AG04450 (cell line): ENCODE results near the gene DUS4L. TPM values are rescaled to one million over a fixed set of nuclear protein-coding genes. Genes with fewer than 3 reads are reported as not detected.

Source experiments
- CTCF ChIA-PET: fragments of 300-600, 350-600 bp; formaldehyde crosslinking; extraction: SDS; loops from one replicate; lab custom pipeline; 2022; ENCODE audit warnings: antibody characterized with exemption, inconsistent platforms; lab: Charles Lee
- POLR2A ChIA-PET: fragments of 350-600 bp; formaldehyde crosslinking; extraction: SDS; loops from one replicate; lab custom pipeline; 2021; ENCODE audit warnings: antibody characterized with exemption, inconsistent platforms; lab: Yijun Ruan, JAX
- DNase-seq: peaks from one replicate; pipeline ENCODE4 v3.0.0-alpha.2; 2011; ENCODE audit warnings: low read depth, low spot score
- H3K27ac ChIP-seq: one replicate; pipeline ENCODE4 v1.5.1; 2012; ENCODE audit warnings: low read depth, low read length, control low read depth
- H3K27me3 ChIP-seq: one replicate; pipeline ENCODE4 v1.6.0; 2012; ENCODE audit warnings: low read length; ENCODE audit not compliant: control insufficient read depth, insufficient read depth
- H3K4me3 ChIP-seq: 2 replicates; pipeline ENCODE4 v1.5.1; 2011; ENCODE audit warnings: mild to moderate bottlenecking, low read depth, low read length, control low read depth
- H3K9me3 ChIP-seq: 2 replicates; pipeline ENCODE4 v1.5.1; 2012; ENCODE audit warnings: low read length; ENCODE audit not compliant: control insufficient read depth, insufficient read depth
- polyA plus RNA-seq: library from polyadenylated mRNA; depleted of rRNA; stranded (reverse); fragments of >200 nt; gene quantifications from 2 replicates; pipeline ENCODE4 v1.2.3, GENCODE V29; 2011
- TF ChIP-seq, protein P1 (sequence below): IDR thresholded peaks from 2 replicates; pipeline ENCODE4 v1.5.1; 2011; ENCODE audit warnings: low read depth, low read length, control low read depth, inconsistent platforms

Gene DUS4L
- polyA plus RNA-seq, 1 experiment: 6.0 TPM

DNA sequence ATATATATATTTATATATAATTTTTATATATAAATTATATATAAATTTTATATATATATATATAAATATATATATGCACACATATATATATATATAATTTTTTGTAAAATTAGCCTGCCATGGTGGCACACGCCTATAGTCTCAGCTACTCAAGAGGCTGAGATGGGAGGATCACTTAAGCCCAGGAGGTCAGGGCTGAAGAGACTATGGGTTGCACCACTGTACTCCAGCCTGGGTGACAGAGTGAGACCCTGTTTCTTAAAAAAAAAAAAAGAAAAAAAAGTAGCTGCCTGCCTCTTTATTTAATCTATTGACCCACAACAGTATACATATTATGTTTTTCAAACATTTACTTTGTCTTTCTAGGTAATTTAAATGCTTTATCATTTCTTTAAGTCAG is 35.5 kb downstream of the DUS4L start:
- no peaks in the 10 kb centered on the region for H3K27me3 ChIP-seq
- no peak for DNase-seq
- TF ChIP-seq, protein P1, sequence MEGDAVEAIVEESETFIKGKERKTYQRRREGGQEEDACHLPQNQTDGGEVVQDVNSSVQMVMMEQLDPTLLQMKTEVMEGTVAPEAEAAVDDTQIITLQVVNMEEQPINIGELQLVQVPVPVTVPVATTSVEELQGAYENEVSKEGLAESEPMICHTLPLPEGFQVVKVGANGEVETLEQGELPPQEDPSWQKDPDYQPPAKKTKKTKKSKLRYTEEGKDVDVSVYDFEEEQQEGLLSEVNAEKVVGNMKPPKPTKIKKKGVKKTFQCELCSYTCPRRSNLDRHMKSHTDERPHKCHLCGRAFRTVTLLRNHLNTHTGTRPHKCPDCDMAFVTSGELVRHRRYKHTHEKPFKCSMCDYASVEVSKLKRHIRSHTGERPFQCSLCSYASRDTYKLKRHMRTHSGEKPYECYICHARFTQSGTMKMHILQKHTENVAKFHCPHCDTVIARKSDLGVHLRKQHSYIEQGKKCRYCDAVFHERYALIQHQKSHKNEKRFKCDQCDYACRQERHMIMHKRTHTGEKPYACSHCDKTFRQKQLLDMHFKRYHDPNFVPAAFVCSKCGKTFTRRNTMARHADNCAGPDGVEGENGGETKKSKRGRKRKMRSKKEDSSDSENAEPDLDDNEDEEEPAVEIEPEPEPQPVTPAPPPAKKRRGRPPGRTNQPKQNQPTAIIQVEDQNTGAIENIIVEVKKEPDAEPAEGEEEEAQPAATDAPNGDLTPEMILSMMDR: no peak
- no peak overlapping the region for H3K27ac ChIP-seq
- no peaks in the 10 kb centered on the region for H3K9me3 ChIP-seq
- CTCF ChIA-PET: no interaction called here
- POLR2A ChIA-PET: no interaction called here
- no peak overlapping the region for H3K4me3 ChIP-seq

DNA sequence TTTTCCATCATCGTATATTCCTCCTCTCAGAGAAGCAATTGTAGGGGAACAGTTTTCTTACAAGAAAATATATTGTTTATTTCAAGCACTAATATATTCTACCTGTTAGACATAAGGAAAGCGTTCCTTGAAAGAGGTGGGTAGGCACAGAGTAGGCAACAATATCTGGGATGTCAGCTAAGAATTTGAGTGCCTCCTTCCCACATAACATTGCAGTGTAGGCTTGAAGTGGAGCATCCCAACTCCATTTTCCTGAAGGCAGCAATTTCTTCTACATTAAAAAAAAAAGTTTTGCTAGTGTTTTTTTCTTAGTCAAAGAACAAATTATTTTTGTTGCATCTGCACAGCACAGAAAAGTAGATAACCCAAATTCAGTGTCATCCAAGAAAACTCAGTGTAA is 37.0 kb downstream of the DUS4L start:
- POLR2A ChIA-PET: no interaction called here
- TF ChIP-seq, protein P1: no peak
- Histone ChIP-seq H3K27ac (no peak overlapping the region), H3K4me3 (no peak overlapping the region), H3K27me3 (no peaks in the 10 kb centered on the region), H3K9me3 (no peaks in the 10 kb centered on the region)
- CTCF ChIA-PET: no interaction called here
- no peak for DNase-seq

DNA sequence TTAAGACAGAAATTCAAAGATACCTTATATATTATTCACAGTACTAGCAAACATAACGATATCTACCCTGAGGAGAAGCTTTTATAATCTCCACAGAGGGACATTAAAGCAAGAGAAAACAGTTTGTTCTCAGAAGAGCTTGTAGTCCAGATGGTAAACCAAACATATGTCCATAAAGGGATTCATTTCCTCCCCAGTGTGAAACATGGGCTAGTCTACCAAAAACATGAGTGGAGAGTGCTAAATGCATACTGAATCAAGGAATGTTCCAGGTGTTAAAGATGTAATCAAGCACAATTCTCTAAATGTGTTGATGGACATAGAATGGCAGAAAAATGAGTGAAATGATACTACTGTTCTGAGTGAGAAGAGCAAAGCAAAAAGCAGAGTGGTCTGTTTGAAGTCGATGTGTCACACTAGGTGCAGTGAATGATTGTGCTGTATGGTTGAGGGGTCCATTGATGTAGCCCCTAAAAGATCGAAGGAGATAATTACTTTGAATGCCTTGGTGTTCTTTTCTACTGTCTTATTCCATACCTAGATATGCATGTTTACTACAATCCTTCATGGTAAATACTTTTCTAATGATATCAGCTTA is 41.5 kb downstream of the DUS4L start:
- POLR2A ChIA-PET: no interaction called here

GRCh38 chr7:107606303-107606702 is 42.5 kb downstream of the DUS4L start:
- H3K4me3 ChIP-seq: no peak overlapping the region
- TF ChIP-seq, protein P1: no peak
- H3K27ac ChIP-seq: no peak overlapping the region
- POLR2A ChIA-PET: no interaction called here
- DNase-seq: no peak
- CTCF ChIA-PET: interaction anchor here (0.6 to 2.2 kb wide), 5 partner anchors 41 to 540 kb away, joined by 3 to 8 read pairs (median 4); no protein-coding TSS in a partner anchor
- no peaks in the 10 kb centered on the region for H3K9me3 ChIP-seq
- H3K27me3 ChIP-seq: no peaks in the 10 kb centered on the region

More for the DNA sequence above, 41.5 kb downstream of the DUS4L start:
- CTCF ChIA-PET: interaction anchor here (1.0 to 2.2 kb wide), 3 partner anchors 40 to 270 kb away, joined by 3 to 8 read pairs (median 6); no protein-coding TSS in a partner anchor
- Histone ChIP-seq H3K9me3 (no peaks in the 10 kb centered on the region), H3K27ac (no peak overlapping the region), H3K4me3 (no peak overlapping the region), H3K27me3 (no peaks in the 10 kb centered on the region)
- no peak for DNase-seq
- TF ChIP-seq, protein P1: no peak

- Histone ChIP-seq H3K27me3 (no peaks in the 10 kb centered on the region), H3K4me3 (no peak overlapping the region), H3K27ac (no peak overlapping the region), H3K9me3 (no peaks in the 10 kb centered on the region)
- DNase-seq: no peak
- TF ChIP-seq, protein P1: no peak
- ChIA-PET CTCF (interaction anchor here (0.8 kb wide), 1 partner anchor 147 kb away, joined by 3 read pairs; no protein-coding TSS in a partner anchor), POLR2A (no interaction called here)
Measured at GRCh38 chr7:107609811-107610261, 46.1 kb downstream of the DUS4L start.
